ENCODE results near the gene ARV1.

GRCh38 chr1:230936475-230936874, 42.4 kb upstream of the ARV1 start:
- TF ChIP-seq FOXK2 (IDR thresholded peaks at IDR 0.05) (no peak), SP1 (IDR thresholded peaks at IDR 0.05) (no peak), BHLHE40 (IDR thresholded peaks at IDR 0.05; ENCODE audit: borderline replicate concordance) (no peak), FOXM1 (IDR thresholded peaks at IDR 0.05; ENCODE audit: borderline replicate concordance) (no peak), L3MBTL2 (conservative IDR thresholded peaks at IDR 0.05) (no peak), PKNOX1 (IDR thresholded peaks at IDR 0.05) (no peak)

All from HEK293T (cell line).